ENCODE measurements around the gene GNL3. TPM values are rescaled to one million over a fixed set of nuclear protein-coding genes. Genes with fewer than 3 reads are reported as not detected.
"Not testable (repeated sequence)": the region's sequence is repeated elsewhere in the genome, so short reads cannot be mapped to it uniquely, and the experiment has no call there.

The GNL3 gene
- total RNA-seq, result 47.5 and 63.1 TPM in 2 replicates

DNA sequence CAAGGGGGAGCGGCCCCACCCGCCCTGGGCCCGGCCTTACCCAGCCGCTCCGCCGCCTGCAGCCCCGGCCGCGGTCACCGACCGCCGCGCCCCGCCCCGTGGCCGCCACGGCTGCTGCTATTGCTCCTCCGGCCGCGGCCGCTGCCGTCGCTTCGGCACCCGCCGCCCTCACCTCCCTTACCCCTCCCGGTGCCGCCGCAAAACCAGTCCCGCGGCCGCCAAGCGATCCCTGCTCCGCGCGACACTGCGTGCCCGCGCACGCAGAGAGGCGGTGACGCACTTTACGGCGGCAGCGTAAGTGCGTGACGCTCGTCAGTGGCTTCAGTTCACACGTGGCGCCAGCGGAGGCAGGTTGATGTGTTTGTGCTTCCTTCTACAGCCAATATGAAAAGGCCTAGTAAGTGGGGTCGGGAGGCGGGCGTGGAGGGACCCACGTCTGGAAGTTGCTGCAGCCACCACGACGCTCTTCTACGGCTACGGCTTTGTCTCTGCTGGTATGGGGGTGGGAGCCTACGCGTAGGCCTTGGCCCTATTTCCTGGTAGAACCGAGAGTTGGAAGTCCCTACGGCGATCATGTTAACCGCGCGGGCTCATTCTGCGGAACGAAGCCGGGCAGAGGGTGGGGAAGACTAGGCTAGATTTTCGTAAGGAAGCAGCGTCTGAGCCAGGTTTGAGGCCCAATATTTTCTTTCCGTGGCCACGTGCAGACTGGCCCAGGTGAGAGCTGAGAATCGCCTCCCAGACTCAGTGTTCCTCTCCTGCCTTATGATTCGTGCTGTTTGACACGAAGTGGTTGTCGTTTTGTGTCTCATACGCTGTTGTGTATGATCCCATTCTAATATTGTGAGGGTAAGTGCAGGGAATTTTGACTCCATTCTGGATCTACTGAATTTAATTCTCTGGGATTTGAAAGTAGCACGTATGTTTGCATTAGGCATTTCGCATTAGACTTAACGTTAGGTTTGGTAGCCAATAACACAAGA lies at the start of gene GNL3, which contains the start of gene PBRM1:
TSS of gene GNL3 (plus strand) at position 324 of the 983 bp plus-strand sequence. CDS start at position 385, 61 bp downstream.
TSS of gene PBRM1 (minus strand) at position 205 of the 983 bp plus-strand sequence.
- peak; percentile 97 to 98 for DNase-seq (ENCODE audit: low read depth in 2 of 2)

- DNase-seq (ENCODE audit: low read depth in 2 of 2), result no peak
These were observed 49.2 kb upstream of the GNL3 start for GRCh38 chr3:52636673-52637072.

GRCh38 chr3:52645549-52645948 lies 40.3 kb upstream of the GNL3 start:
- DNase-seq (ENCODE audit: low read depth in 2 of 2), result no peak

DNA sequence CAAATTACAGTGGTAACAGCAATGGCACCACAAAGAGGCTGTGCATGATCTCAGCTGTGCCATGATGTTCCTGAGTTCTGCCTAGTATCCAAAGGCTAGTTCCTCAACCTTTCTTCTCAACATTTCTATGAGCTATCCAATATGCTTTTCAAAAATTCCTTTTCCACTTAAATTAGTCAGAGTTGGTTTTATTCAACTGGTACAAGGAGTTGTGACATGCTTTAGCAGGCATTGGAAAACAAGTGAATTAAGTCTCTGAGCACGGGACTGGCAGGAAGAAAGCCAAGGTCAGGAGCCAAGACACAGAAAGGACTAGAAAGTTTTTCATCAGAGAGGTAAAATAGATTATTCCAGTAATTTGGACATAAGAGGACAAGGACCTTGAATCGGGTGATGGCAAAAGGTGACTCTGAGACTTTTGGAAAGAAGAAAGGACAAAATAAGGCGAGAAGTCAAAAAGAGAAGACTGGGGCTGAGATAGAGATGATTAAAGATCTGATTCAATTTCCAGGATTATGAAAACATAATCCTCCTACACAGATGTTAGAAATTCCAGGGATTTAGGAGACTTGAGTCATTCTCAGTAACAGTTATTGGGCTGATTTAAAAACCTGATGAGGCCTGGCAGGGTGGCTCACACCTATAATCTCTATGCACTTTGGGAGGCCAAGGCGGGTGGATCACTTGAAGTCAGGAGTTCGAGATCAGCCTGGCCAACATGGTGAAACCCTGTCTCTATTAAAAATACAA lies 36.2 kb upstream of the GNL3 start:
- DNase-seq (ENCODE audit: low read depth in 2 of 2), result no peak

GRCh38 chr3:52650439-52650838 lies 35.4 kb upstream of the GNL3 start:
- DNase-seq (ENCODE audit: low read depth in 2 of 2), result no peak

GRCh38 chr3:52651592-52651991 lies 34.2 kb upstream of the GNL3 start:
- no peak for DNase-seq (ENCODE audit: low read depth in 2 of 2)

GRCh38 chr3:52655895-52656294 lies 29.9 kb upstream of the GNL3 start:
- DNase-seq (ENCODE audit: low read depth in 2 of 2), result no peak

GRCh38 chr3:52660046-52660445 lies 25.8 kb upstream of the GNL3 start:
- DNase-seq (ENCODE audit: low read depth in 2 of 2), result no peak

DNA sequence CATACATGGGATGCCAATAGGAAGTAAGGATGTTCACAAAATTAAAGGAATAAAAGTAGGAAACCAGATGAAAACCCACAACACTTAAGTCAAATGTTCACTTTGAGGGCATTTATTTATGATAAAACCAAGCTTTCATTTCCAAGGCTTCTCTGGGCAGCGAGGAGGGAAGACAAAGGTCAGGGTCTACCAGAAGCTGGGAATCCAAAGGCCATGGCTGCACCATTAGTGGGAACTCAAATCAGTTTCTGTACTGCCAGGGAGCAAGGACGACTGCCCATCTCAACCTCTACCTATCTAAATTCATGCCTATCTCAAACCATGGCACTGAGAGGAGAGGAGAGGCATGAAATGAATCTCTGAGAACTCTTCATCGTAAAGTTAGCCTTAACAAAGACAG lies 22.7 kb upstream of the GNL3 start:
- no peak for DNase-seq (ENCODE audit: low read depth in 2 of 2)

- peak; percentile 77 to 99 for DNase-seq (ENCODE audit: low read depth in 2 of 2)
These were observed 15.0 kb upstream of the GNL3 start for GRCh38 chr3:52670621-52671521.

GRCh38 chr3:52671676-52672075 lies 14.2 kb upstream of the GNL3 start:
- no peak for DNase-seq (ENCODE audit: low read depth in 2 of 2)

DNA sequence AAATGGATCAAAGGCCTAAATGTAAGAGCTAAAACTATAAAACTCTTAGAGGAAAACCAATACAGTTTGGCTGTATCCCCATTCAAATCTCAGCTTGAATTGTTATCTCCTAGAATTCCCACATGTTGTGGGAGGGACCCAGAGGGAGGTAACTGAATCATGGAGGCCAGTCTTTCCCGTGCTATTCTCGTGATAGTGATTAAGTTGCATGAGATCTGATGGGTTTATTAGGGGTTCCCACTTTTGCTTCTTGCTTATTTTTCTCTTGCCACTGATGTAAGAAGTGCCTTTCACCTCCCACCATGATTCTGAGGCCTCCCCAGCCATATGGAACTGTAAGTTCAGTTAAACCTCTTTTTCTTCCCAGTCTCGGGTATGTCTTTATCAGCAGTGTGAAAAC lies 9.6 kb upstream of the GNL3 start:
- not testable (repeated sequence) for DNase-seq (ENCODE audit: low read depth in 2 of 2)

DNA sequence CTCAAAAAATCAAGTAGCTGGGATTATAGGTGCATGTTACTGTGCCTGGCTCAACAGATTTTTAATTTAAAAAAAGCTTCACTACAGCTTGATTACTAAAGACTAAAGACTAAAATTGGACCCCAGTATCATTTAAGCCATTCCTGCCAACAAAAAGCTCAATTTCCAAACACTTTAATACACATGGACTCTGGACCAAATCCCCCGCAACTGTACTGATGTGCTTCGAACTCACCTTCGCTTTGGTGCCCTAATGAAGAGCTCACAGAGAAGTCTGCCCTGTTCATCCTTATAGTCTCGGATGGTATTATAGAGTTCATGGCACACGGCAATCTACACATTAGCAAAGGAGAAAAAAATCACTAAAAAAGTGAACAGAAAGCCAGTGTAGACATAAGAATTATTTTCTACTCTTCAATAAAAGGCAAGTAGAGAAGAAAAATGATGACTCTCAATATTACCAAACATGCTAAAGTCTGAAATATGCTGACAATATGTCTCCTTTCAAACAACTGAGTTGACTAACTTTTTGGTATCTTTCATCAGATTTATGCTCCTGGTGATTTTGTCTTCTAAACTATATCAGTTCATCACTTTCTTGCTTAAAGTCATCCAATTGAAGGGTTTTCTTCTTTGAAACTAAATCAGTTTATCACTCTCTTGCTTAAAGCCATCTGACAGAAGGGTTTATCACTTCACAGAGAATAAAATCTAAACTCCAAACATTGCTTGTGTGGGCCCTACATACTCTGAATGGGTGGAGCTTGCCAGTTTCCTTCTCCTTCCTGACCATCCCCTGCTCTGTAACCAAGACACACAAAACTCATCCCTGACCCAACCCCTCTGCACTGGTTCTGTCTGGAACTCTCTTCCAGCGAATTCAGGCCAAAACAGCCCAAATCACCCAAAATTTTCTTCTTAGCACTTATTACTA lies 7.3 kb upstream of the GNL3 start:
- no peak for DNase-seq (ENCODE audit: low read depth in 2 of 2)

GRCh38 chr3:52679199-52679538 lies 6.7 kb upstream of the GNL3 start:
- DNase-seq (ENCODE audit: low read depth in 2 of 2), result no peak

DNA sequence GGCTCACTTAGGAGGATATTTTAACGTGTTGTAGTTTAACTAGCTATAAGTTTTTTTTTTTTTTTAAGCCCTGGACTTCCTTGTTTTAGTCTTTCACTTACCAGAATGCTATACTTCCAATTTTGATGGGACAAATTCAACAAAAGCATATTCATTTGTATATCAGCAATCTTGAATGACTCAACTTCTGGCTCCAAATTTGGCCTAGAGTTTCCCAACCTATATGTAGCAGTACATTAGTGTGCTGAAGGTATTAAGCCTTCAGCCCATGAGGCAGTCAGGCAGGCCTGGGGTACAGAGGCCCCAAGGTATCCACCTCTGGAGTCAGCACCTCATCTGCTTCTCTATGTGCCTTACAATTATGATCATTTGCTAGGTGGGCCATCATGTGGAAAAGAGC lies 6.0 kb upstream of the GNL3 start:
- DNase-seq (ENCODE audit: low read depth in 2 of 2), result no peak

DNA sequence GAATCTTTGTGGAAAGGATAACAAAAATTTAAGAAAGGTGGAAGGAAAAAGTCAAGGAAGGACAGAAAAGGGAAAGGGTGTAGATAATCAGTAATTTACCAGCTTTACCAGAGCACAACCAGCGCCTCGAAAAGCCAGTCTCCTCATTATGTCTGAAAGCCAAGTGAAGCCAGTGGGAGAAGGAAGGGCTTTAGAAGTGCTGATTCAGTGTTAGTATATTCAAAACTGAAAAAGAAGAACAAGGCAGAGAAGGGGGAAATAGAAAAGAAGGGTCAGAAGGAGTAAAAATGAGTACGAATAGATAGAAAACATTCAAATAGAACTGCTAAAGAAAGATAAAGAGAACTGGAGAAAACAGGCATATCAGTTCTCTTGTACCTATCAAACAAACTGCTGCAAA lies 4.2 kb upstream of the GNL3 start:
- DNase-seq (ENCODE audit: low read depth in 2 of 2), result no peak

DNA sequence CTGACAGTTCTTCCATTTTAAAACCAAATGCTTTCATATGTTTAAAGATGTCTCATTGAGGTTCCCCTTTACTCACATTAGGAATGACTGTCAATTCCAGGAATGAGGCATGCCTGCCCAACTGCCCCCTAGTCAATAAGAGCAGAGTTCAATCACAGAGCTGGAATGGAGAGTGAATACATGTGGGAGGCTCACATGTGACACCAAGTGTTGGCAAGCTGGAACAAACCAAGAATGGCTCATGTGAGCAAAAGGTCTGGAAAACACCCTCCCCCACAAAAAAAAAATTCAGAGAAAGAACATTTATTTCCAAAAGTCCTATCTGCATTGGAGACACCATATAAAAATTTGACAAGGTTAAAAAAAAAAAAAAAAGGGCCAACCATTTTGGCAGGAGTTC lies 3.8 kb upstream of the GNL3 start:
- DNase-seq (ENCODE audit: low read depth in 2 of 2), result peak; percentile 67 to 88

GRCh38 chr3:52683611-52684010 lies 2.2 kb upstream of the GNL3 start:
- DNase-seq (ENCODE audit: low read depth in 2 of 2), result no peak

- DNase-seq (ENCODE audit: low read depth in 2 of 2), result no peak
These were observed 1.6 kb upstream of the GNL3 start for GRCh38 chr3:52684184-52684583.

DNA sequence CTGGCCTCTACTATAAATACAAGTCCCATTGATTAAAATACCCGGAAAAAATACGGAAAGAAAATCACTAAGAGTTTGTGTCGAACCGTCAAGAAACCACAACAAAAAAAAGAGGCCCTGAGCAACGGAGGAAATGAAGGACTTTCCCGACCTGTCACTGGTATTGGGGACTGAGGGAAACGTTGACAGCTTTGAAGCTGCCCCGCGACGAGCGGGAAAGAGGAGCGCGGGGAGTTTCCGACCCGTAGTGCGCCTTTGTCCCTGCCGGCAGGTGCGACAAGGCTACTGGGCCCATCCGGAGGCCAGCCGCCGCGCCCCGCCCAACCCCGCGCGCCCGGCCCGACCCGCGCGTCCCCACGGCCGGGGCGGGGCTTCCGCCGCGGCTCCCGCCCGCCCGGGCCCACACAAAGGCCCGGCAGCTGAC lies 535 bp upstream of the GNL3 start:
- DNase-seq (ENCODE audit: low read depth in 2 of 2), result peak; percentile 76 to 85

Data from lung microvascular endothelial cell (primary cell).